ENCODE data around the gene WWOX. TPM values are rescaled to one million over a fixed set of nuclear protein-coding genes. Genes with fewer than 3 reads are reported as not detected.

Gene WWOX
- total and polyA plus RNA-seq, 2 of the 4 experiments (the other 2 are of a cell fraction) = 2.7 to 5.4 TPM

GRCh38 chr16:79253100-79253631 lies 1153.7 kb downstream of the WWOX start:
- Histone ChIP-seq H4K8ac (ENCODE audit: low read depth in 2 of 2, low read length in 2 of 2) (no peak overlapping the region), H2BK120ac (ENCODE audit: low read depth, low read length) (no peak overlapping the region), H4K20me1 (ENCODE audit: insufficient read depth, low read length) (no peaks in the 10 kb centered on the region), H2BK20ac (ENCODE audit: low read depth, low read length) (no peak overlapping the region), H3K4me3 (ENCODE audit: insufficient read depth, low read depth, low read length) (no peak overlapping the region), H3K18ac (ENCODE audit: low read depth, low read length) (no peak overlapping the region), H2BK5ac (ENCODE audit: low read depth, low read length, poor library complexity, severe bottlenecking) (no peak overlapping the region), H3K4me2 (ENCODE audit: low read depth, low read length) (no peak overlapping the region), H2BK15ac (ENCODE audit: low read depth, low read length) (no peak overlapping the region), H3K56ac (ENCODE audit: extremely low read depth, insufficient read depth, low read length) (no peak overlapping the region), H3K9ac (ENCODE audit: low read depth, low read length) (no peak overlapping the region), H3K4me1 (ENCODE audit: control insufficient read depth, insufficient read depth, low read length) (no peaks in the 10 kb centered on the region), H2AK9ac (replicated peaks; ENCODE audit: low read depth, low read length, poor library complexity) (no peak overlapping the region), H4K91ac (ENCODE audit: insufficient read depth, low read depth, low read length) (no peak overlapping the region), H3K79me1 (ENCODE audit: low read depth in 1 of 2, low read length in 2 of 2) (no peaks in the 10 kb centered on the region), H2AFZ (replicated peaks; ENCODE audit: low read length, poor library complexity) (no peak overlapping the region), H3K27ac (ENCODE audit: insufficient read depth, low read length) (no peak overlapping the region), H3K4ac (ENCODE audit: low read depth, low read length) (no peak overlapping the region), H3K9me1 (ENCODE audit: insufficient read depth, low read length) (no peaks in the 10 kb centered on the region), H3K36me3 (ENCODE audit: control insufficient read depth, insufficient read depth, low read length) (no peaks in the 10 kb centered on the region), H3K27me3 (ENCODE audit: control insufficient read depth, insufficient read depth, low read length) (no peaks in the 10 kb centered on the region), H3K9me3 (ENCODE audit: control insufficient read depth, insufficient read depth, low read length) (peaks cover 21% of the 10 kb centered on the region), H3K23ac (ENCODE audit: low read depth, low read length) (no peak overlapping the region), H3K14ac (replicated peaks; ENCODE audit: low read depth, low read length) (no peak overlapping the region), H2AK5ac (ENCODE audit: low read depth, low read length) (no peak overlapping the region), H4K5ac (ENCODE audit: low read depth, low read length) (no peak overlapping the region)
- POLR2A ChIA-PET (ENCODE audit: unreplicated experiment) = no interaction called here
- ATAC-seq (ENCODE audit: low read depth) = no peak
- no TSS peak for BruUV-seq (replicated peaks)
- CTCF ChIA-PET = no interaction called here
- no CpG with 5 or more reads among the region's 9 CpGs for WGBS, 2 experiments (ENCODE audit: extremely low coverage in 2 of 2, insufficient read length in 1 of 2)
- no peak for DNase-seq
- no peak for TF ChIP-seq RCOR1 (IDR thresholded peaks at IDR 0.05; ENCODE audit: insufficient replicate concordance, low read length)
- no peak for TF ChIP-seq CHD1 (IDR thresholded peaks at IDR 0.05; ENCODE audit: low read depth, low read length)
- no peak for TF ChIP-seq FOS (IDR thresholded peaks at IDR 0.05; ENCODE audit: low read depth, low read length)
- no peak for TF ChIP-seq MAZ (IDR thresholded peaks at IDR 0.05; ENCODE audit: borderline replicate concordance, low read depth, low read length)
- TF ChIP-seq RFX5 (IDR thresholded peaks at IDR 0.05; ENCODE audit: low read depth, low read length) = no peak
- no peak for TF ChIP-seq MAFK (IDR thresholded peaks at IDR 0.05; ENCODE audit: low read depth, low read length)
- no peak for TF ChIP-seq BHLHE40 (IDR thresholded peaks at IDR 0.05; ENCODE audit: low read depth, low read length)
- TF ChIP-seq USF2 (IDR thresholded peaks at IDR 0.05; ENCODE audit: low read depth, low read length) = no peak
- TF ChIP-seq CEBPB (IDR thresholded peaks at IDR 0.05; ENCODE audit: low read depth, low read length) = no peak
- TF ChIP-seq SMC3 (IDR thresholded peaks at IDR 0.05; ENCODE audit: low read depth, low read length) = no peak
- TF ChIP-seq NFE2L2 (IDR thresholded peaks at IDR 0.05; ENCODE audit: low read depth, low read length) = no peak
- TF ChIP-seq POLR2A (IDR thresholded peaks at IDR 0.05; ENCODE audit: low read depth, low read length) = no peak
- TF ChIP-seq ELK1 (IDR thresholded peaks at IDR 0.05; ENCODE audit: borderline replicate concordance, low read depth, low read length) = no peak
- TF ChIP-seq RAD21 (IDR thresholded peaks at IDR 0.05; ENCODE audit: low read length) = no peak
- in situ Hi-C loops (cut with MboI; ENCODE audit: low sequenced_read_pairs) = no loop called here
- dilution Hi-C loops (cut with HindIII; ENCODE audit: low sequenced_read_pairs, unreplicated experiment) = no loop called here
- intact Hi-C loops (cut with micrococcal nuclease) = no loop called here
